Ovary (tissue), 9 donors: Measurements from ENCODE around the gene SOX6. TPM values are rescaled to one million over a fixed set of nuclear protein-coding genes. Genes with fewer than 3 reads are reported as not detected.
A peak's percentile ranks its signal among the peaks of the same experiment; 100 is the strongest.

Experiments used
- DNase-seq, 5 donors: peaks; one replicate each; pipeline ENCODE4 v3.0.0-alpha.2; 2019 to 2020
- H3K27ac ChIP-seq, 2 donors: fragments of 200-600 bp; one replicate each; pipeline versions ENCODE4 v1.5.1 to v1.8.0; 2019 to 2022
- H3K27me3 ChIP-seq: fragments of 200-600 bp; one replicate; pipeline ENCODE4 v1.8.0; 2022
- H3K36me3 ChIP-seq: fragments of 200-600 bp; sonication (generic); one replicate; pipeline ENCODE4 v1.5.1; 2019
- H3K4me1 ChIP-seq: one replicate; pipeline ENCODE4 v1.8.1; 2013; ENCODE audit warnings: mild to moderate bottlenecking, moderate library complexity; ENCODE audit not compliant: insufficient read depth
- H3K4me3 ChIP-seq: fragments of 200-600 bp; sonication (generic); one replicate; pipeline ENCODE4 v1.5.1; 2017
- H3K9me3 ChIP-seq, 2 donors: fragments of 200-600 bp in 1 of 2; sonication (generic) in 1 of 2; one replicate each; pipeline versions ENCODE4 v1.5.1 to v1.8.1; 2013 to 2019; ENCODE audit warnings: mild to moderate bottlenecking in 1 of 2, moderate library complexity in 1 of 2
- CTCF ChIP-seq, 3 donors: fragments of 450-650 bp in 2 of 3; fragments of 200-600 bp in 1 of 3; IDR thresholded peaks; one replicate each; pipeline versions ENCODE4 v1.5.1 to v1.8.0; 2016 to 2022; ENCODE audit warnings: antibody characterized with exemption in 3 of 3, mild to moderate bottlenecking in 1 of 3
- EP300 ChIP-seq: sonication (generic); formaldehyde crosslinking; IDR thresholded peaks from one replicate; pipeline ENCODE4 v1.6.1; 2017; ENCODE audit warnings: antibody characterized with exemption
- POLR2A ChIP-seq: fragments of 450-650 bp; IDR thresholded peaks from one replicate; pipeline ENCODE4 v1.6.1; 2017; ENCODE audit warnings: antibody characterized with exemption, mild to moderate bottlenecking, moderate library complexity
- WGBS, 3 donors: extraction: QIAGEN DNeasy Blood & Tissue Kit in 1 of 3; methylation state at CpG; one replicate each; pipeline versions ENCODE4 v1.1.5 to v1.1.7; 2013 to 2017; 5-methylcytosine and 5-hydroxymethylcytosine counted together
- intact Hi-C, 4 donors: fragments of 100-400 bp; cut with DNase I; formaldehyde crosslinking; loops; one replicate each; pipeline versions ENCODE4 v1.11.0 to v1.15.1; 2022 to 2023
- polyA plus RNA-seq, 2 donors: library from polyadenylated mRNA; stranded (reverse); fragments of 200-250 nt in 1 of 2; fragments of 350-450 nt in 1 of 2; fragmentation: Illumina TruSeq in 1 of 2; extraction: RNeasy Lipid Tissue Mini Kit (QIAGEN cat#74804) in 1 of 2; gene quantifications; one replicate each; pipeline ENCODE4 v1.2.3, GENCODE V29; 2013 to 2014
- total RNA-seq, 7 donors: library from RNA; depleted of rRNA in 2 of 7; stranded (reverse); fragments of >200 nt in 2 of 7; fragmentation: NEBNext Ultra II Directional in 3 of 7; extraction: Animal tissue kit (Norgen Biotek cat#: 25700) in 3 of 7; gene quantifications; one replicate each; pipeline versions ENCODE4 v1.1.0 to v1.2.4, GENCODE V29; 2016 to 2023
- donor health status: DM: no; HTN: no; CAD: no; lungs with moderate emphysema.
- donor health status: DM: no; HTN: no; CAD: no.
- donor health status: Bipolar disorder and iron deficiency.
- donor health status: DM: yes; HTN: yes; CAD: no.
- donor health status: DM: no; HTN: no; CAD: no.
- donor health status: DM: yes; HTN: yes; CAD: no.

The SOX6 gene
- total and polyA plus RNA-seq, 9 donors = 0.61 to 29.4 (median 4.7) TPM

DNA sequence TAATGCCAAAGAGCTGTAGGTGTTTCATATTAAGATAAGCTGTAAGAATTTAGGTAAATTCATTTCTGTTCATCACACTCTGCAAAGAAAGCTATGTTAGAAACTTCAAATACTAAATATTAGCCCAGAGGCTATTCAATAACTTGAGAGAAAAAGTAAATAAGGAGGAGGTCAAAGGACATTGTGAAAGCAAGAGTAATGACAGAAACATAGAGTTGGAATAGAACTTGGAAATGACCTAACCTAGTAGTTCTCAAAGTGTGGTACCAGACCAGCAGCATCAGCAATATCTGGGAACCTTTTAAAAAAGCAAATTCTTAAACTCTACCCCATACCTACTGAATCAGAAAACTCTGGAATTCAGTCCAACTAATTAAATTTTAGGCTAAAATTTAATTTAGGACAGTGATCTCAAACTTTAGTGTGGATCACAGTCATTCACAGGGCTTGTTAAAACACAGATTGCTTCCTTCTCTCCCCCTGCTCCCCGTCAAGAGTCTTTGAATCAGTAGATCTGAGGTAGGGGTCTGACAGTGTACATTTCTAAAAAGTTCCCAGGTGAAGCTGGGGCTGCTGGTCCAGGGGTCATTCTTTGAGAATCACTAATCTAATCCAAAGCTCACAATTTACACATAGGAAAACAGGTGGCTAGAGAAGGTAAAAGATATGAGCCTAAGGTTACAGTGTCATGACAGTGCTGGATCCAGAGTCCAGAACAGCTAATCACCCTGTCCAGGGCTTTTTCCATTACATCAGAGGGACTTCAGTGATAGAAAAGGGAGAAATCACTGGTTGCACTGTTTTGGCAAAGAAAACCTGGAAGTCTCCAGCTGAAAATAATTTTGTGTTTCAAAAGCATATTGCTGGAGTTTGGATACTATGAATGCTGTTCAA lies 241.1 kb downstream of the SOX6 start:
- intact Hi-C loops = no loop called here
- H3K4me1 ChIP-seq = peaks cover 2% of the 10 kb centered on the region
- no peaks in the 10 kb centered on the region for H3K27me3 ChIP-seq
- H3K36me3 ChIP-seq = no peaks in the 10 kb centered on the region
- H3K27ac ChIP-seq = no peak overlapping the region
- WGBS, 3 donors = 87 to 92% (median 90%) methylated on average over 1 of the region's 1 CpG
- H3K4me3 ChIP-seq = no peak overlapping the region
- H3K9me3 ChIP-seq = no peaks in the 10 kb centered on the region
- peak in 1 of 5 donors; percentile 17 for DNase-seq
- TF ChIP-seq POLR2A (no peak), EP300 (no peak), CTCF (IDR thresholded peaks at IDR 0.05) (no peak)

- no peak for TF ChIP-seq EP300
- no peak for TF ChIP-seq POLR2A
- no peak for TF ChIP-seq CTCF (IDR thresholded peaks at IDR 0.05)
- WGBS, 3 donors = 57 to 65% (median 61%) methylated on average over 2 of the region's 2 CpGs
- no peak overlapping the region for H3K4me3 ChIP-seq
- H3K9me3 ChIP-seq = no peaks in the 10 kb centered on the region
- peaks cover 2% of the 10 kb centered on the region for H3K4me1 ChIP-seq
- H3K36me3 ChIP-seq = no peaks in the 10 kb centered on the region
- intact Hi-C loops = no loop called here
- no peak for DNase-seq
- no peak overlapping the region for H3K27ac ChIP-seq
- H3K27me3 ChIP-seq = no peaks in the 10 kb centered on the region
Measured at GRCh38 chr11:16114431-16114830, 241.9 kb downstream of the SOX6 start.

DNA sequence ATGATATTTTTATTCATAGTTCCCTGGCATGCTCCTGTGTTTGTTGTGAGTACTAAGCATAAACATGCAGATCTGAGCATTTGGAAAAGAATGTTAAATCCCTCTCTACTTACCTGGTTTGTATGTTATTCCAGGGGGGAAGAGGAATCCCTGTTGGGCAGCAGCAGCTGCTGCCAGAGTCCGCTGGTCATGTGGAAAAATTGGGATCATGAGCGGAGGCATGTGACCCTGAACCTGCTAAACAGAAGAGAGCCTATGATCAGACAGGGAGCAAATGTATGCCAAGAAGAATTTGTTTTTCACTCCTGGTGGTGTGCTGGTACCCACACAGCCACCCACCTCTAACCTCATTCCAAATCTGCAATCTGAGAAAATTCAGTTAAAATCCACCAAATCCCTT lies 244.7 kb downstream of the SOX6 start:
- Histone ChIP-seq H3K27me3 (no peaks in the 10 kb centered on the region), H3K36me3 (no peaks in the 10 kb centered on the region), H3K4me1 (peaks cover 2% of the 10 kb centered on the region), H3K9me3 (no peaks in the 10 kb centered on the region), H3K27ac (no peak overlapping the region), H3K4me3 (no peak overlapping the region)
- WGBS, 3 donors = 73 to 95% (median 92%) methylated on average over 2 of the region's 2 CpGs
- no peak for DNase-seq
- TF ChIP-seq POLR2A (no peak), CTCF (IDR thresholded peaks at IDR 0.05) (no peak), EP300 (no peak)
- intact Hi-C loops = no loop called here

- 20 to 37% (median 25%) methylated on average over 2 of the region's 2 CpGs for WGBS, 3 donors
- no peaks in the 10 kb centered on the region for H3K9me3 ChIP-seq
- TF ChIP-seq CTCF (IDR thresholded peaks at IDR 0.05) (no peak), EP300 (no peak), POLR2A (no peak)
- no peak overlapping the region for H3K27ac ChIP-seq
- no peaks in the 10 kb centered on the region for H3K27me3 ChIP-seq
- no peaks in the 10 kb centered on the region for H3K36me3 ChIP-seq
- DNase-seq = no peak
- peaks cover 2% of the 10 kb centered on the region for H3K4me1 ChIP-seq
- intact Hi-C loops = no loop called here
- H3K4me3 ChIP-seq = no peak overlapping the region
Measured at GRCh38 chr11:16110886-16111285, 245.5 kb downstream of the SOX6 start.
